ENCODE data around the gene CNTNAP5. TPM values are rescaled to one million over a fixed set of nuclear protein-coding genes. Genes with fewer than 3 reads are reported as not detected.

CNTNAP5 gene
- polyA plus RNA-seq, 3 donors from 2014 or later = not detected

GRCh38 chr2:124187948-124188347 lies 162.9 kb downstream of the CNTNAP5 start:
- no peak for DNase-seq
- peaks cover 0 to 5% (median 0%) of the 10 kb centered on the region in 3 donors for H3K36me3 Mint-ChIP-seq
- no peaks in the 10 kb centered on the region for H3K4me1 Mint-ChIP-seq
- peaks cover 0 to 24% (median 12%) of the 10 kb centered on the region in 6 donors for H3K9me3 Mint-ChIP-seq
- peaks cover 0 to 1% (median 0%) of the 10 kb centered on the region in 3 donors for H3K27me3 Mint-ChIP-seq (ENCODE audit: low read depth in 3 of 3)
- no peak overlapping the region for H3K4me3 Mint-ChIP-seq
- H3K27ac Mint-ChIP-seq = no peak overlapping the region

- no peak overlapping the region for H3K4me3 Mint-ChIP-seq
- H3K27me3 Mint-ChIP-seq (ENCODE audit: low read depth in 3 of 3) = no peaks in the 10 kb centered on the region
- H3K9me3 Mint-ChIP-seq = peaks cover 0 to 25% (median 12%) of the 10 kb centered on the region in 6 donors
- DNase-seq = no peak
- H3K4me1 Mint-ChIP-seq = no peaks in the 10 kb centered on the region
- no peaks in the 10 kb centered on the region for H3K36me3 Mint-ChIP-seq
- H3K27ac Mint-ChIP-seq = no peak overlapping the region
Measured at GRCh38 chr2:124193706-124194105, 168.6 kb downstream of the CNTNAP5 start.

- DNase-seq = no peak
- no peaks in the 10 kb centered on the region for H3K4me1 Mint-ChIP-seq
- no peak overlapping the region for H3K27ac Mint-ChIP-seq
- peaks cover 0 to 5% (median 4%) of the 10 kb centered on the region in 3 donors for H3K36me3 Mint-ChIP-seq
- peaks cover 9 to 35% (median 19%) of the 10 kb centered on the region in 6 donors for H3K9me3 Mint-ChIP-seq
- H3K4me3 Mint-ChIP-seq = no peak overlapping the region
- H3K27me3 Mint-ChIP-seq (ENCODE audit: low read depth in 3 of 3) = no peaks in the 10 kb centered on the region
Measured at GRCh38 chr2:124201713-124202112, 176.6 kb downstream of the CNTNAP5 start.

- Mint-ChIP-seq H3K27ac (no peak overlapping the region), H3K36me3 (peaks cover 0 to under 1% (median 0%) of the 10 kb centered on the region in 3 donors), H3K9me3 (peaks cover 2 to 26% (median 4%) of the 10 kb centered on the region in 6 donors), H3K4me3 (no peak overlapping the region), H3K27me3 (ENCODE audit: low read depth in 3 of 3) (peaks cover 0 to 3% (median 0%) of the 10 kb centered on the region in 3 donors), H3K4me1 (no peaks in the 10 kb centered on the region)
- DNase-seq = no peak
Measured at GRCh38 chr2:124209441-124209840, 184.4 kb downstream of the CNTNAP5 start.

- no peak overlapping the region for H3K27ac Mint-ChIP-seq
- peaks cover 0 to 18% (median 3%) of the 10 kb centered on the region in 6 donors for H3K9me3 Mint-ChIP-seq
- H3K4me3 Mint-ChIP-seq = no peak overlapping the region
- H3K4me1 Mint-ChIP-seq = no peaks in the 10 kb centered on the region
- H3K36me3 Mint-ChIP-seq = no peaks in the 10 kb centered on the region
- peaks cover 0 to 3% (median 0%) of the 10 kb centered on the region in 3 donors for H3K27me3 Mint-ChIP-seq (ENCODE audit: low read depth in 3 of 3)
- no peak for DNase-seq
Measured at GRCh38 chr2:124211461-124211860, 186.4 kb downstream of the CNTNAP5 start.

GRCh38 chr2:124213977-124214587 lies 189.0 kb downstream of the CNTNAP5 start:
- Mint-ChIP-seq H3K9me3 (peaks cover 2 to 17% (median 5%) of the 10 kb centered on the region in 6 donors), H3K36me3 (no peaks in the 10 kb centered on the region), H3K4me3 (no peak overlapping the region), H3K27ac (no peak overlapping the region), H3K4me1 (no peaks in the 10 kb centered on the region), H3K27me3 (ENCODE audit: low read depth in 3 of 3) (peaks cover 0 to 4% (median 0%) of the 10 kb centered on the region in 3 donors)
- no peak for DNase-seq

- H3K27ac Mint-ChIP-seq = no peak overlapping the region
- H3K4me1 Mint-ChIP-seq = no peaks in the 10 kb centered on the region
- no peak for DNase-seq
- H3K4me3 Mint-ChIP-seq = no peak overlapping the region
- H3K9me3 Mint-ChIP-seq = peaks cover 3 to 25% (median 6%) of the 10 kb centered on the region in 6 donors
- H3K36me3 Mint-ChIP-seq = no peaks in the 10 kb centered on the region
- peaks cover 0 to 4% (median 0%) of the 10 kb centered on the region in 3 donors for H3K27me3 Mint-ChIP-seq (ENCODE audit: low read depth in 3 of 3)
Measured at GRCh38 chr2:124246170-124246569, 221.1 kb downstream of the CNTNAP5 start.

GRCh38 chr2:124248386-124248785 lies 223.3 kb downstream of the CNTNAP5 start:
- Mint-ChIP-seq H3K27ac (no peak overlapping the region), H3K9me3 (peaks cover 0 to 13% (median 2%) of the 10 kb centered on the region in 6 donors), H3K36me3 (no peaks in the 10 kb centered on the region), H3K4me1 (no peaks in the 10 kb centered on the region), H3K4me3 (no peak overlapping the region), H3K27me3 (ENCODE audit: low read depth in 3 of 3) (peaks cover 0 to 4% (median 1%) of the 10 kb centered on the region in 3 donors)
- no peak for DNase-seq

GRCh38 chr2:124250433-124250832 lies 225.3 kb downstream of the CNTNAP5 start:
- Mint-ChIP-seq H3K9me3 (peaks cover 0 to 8% (median 4%) of the 10 kb centered on the region in 6 donors), H3K4me3 (no peak overlapping the region), H3K36me3 (no peaks in the 10 kb centered on the region), H3K27me3 (ENCODE audit: low read depth in 3 of 3) (peaks cover 0 to 2% (median 1%) of the 10 kb centered on the region in 3 donors), H3K27ac (no peak overlapping the region), H3K4me1 (no peaks in the 10 kb centered on the region)
- DNase-seq = no peak

GRCh38 chr2:124254621-124255020 lies 229.5 kb downstream of the CNTNAP5 start:
- Mint-ChIP-seq H3K36me3 (no peaks in the 10 kb centered on the region), H3K27me3 (ENCODE audit: low read depth in 3 of 3) (peaks cover 0 to 3% (median 1%) of the 10 kb centered on the region in 3 donors), H3K4me1 (no peaks in the 10 kb centered on the region), H3K4me3 (no peak overlapping the region), H3K9me3 (peaks cover 3 to 8% (median 6%) of the 10 kb centered on the region in 6 donors), H3K27ac (no peak overlapping the region)
- DNase-seq = no peak

GRCh38 chr2:124257120-124257519 lies 232.0 kb downstream of the CNTNAP5 start:
- Mint-ChIP-seq H3K9me3 (peaks cover 2 to 13% (median 5%) of the 10 kb centered on the region in 6 donors), H3K27ac (no peak overlapping the region), H3K36me3 (no peaks in the 10 kb centered on the region), H3K27me3 (ENCODE audit: low read depth in 3 of 3) (peaks cover 0 to 3% (median 0%) of the 10 kb centered on the region in 3 donors), H3K4me1 (no peaks in the 10 kb centered on the region), H3K4me3 (no peak overlapping the region)
- DNase-seq = no peak

- Mint-ChIP-seq H3K27me3 (ENCODE audit: low read depth in 3 of 3) (peaks cover 0 to 3% (median 0%) of the 10 kb centered on the region in 3 donors), H3K36me3 (no peaks in the 10 kb centered on the region), H3K4me3 (no peak overlapping the region), H3K9me3 (peaks cover 2 to 13% (median 5%) of the 10 kb centered on the region in 6 donors), H3K27ac (no peak overlapping the region), H3K4me1 (no peaks in the 10 kb centered on the region)
- no peak for DNase-seq
Measured at GRCh38 chr2:124258140-124258880, 233.2 kb downstream of the CNTNAP5 start.

- Mint-ChIP-seq H3K9me3 (peaks cover 0 to 20% (median 10%) of the 10 kb centered on the region in 6 donors), H3K4me1 (peaks cover 13 to 17% of the 10 kb centered on the region in 2 donors), H3K27ac (peak overlapping the region in 1 of 6 donors; percentile 14), H3K27me3 (ENCODE audit: low read depth in 3 of 3) (peaks cover 0 to 9% (median 7%) of the 10 kb centered on the region in 3 donors), H3K36me3 (no peaks in the 10 kb centered on the region), H3K4me3 (no peak overlapping the region)
- DNase-seq = no peak
Measured at GRCh38 chr2:124261456-124261855, 236.4 kb downstream of the CNTNAP5 start.

GRCh38 chr2:124264551-124265091 lies 239.5 kb downstream of the CNTNAP5 start:
- peaks cover 0 to 30% (median 12%) of the 10 kb centered on the region in 6 donors for H3K9me3 Mint-ChIP-seq
- H3K27ac Mint-ChIP-seq = peak overlapping the region; percentile 91 to 99 (median 92)
- no peaks in the 10 kb centered on the region for H3K36me3 Mint-ChIP-seq
- H3K27me3 Mint-ChIP-seq (ENCODE audit: low read depth in 3 of 3) = peaks cover 0 to 12% (median 3%) of the 10 kb centered on the region in 3 donors
- peak; percentile 58 to 63 (median 61) for DNase-seq
- H3K4me1 Mint-ChIP-seq = peaks cover 13 to 17% of the 10 kb centered on the region in 2 donors
- H3K4me3 Mint-ChIP-seq = peak overlapping the region; percentile 36 to 63 (median 51)
